ENCODE results near the gene IL36G. TPM values are rescaled to one million over a fixed set of nuclear protein-coding genes. Genes with fewer than 3 reads are reported as not detected.

The IL36G gene
- total and polyA plus RNA-seq, 9 of the 15 experiments (the other 6 are each of a cell fraction or from before 2014, with no cell fraction given) = not detected

DNA sequence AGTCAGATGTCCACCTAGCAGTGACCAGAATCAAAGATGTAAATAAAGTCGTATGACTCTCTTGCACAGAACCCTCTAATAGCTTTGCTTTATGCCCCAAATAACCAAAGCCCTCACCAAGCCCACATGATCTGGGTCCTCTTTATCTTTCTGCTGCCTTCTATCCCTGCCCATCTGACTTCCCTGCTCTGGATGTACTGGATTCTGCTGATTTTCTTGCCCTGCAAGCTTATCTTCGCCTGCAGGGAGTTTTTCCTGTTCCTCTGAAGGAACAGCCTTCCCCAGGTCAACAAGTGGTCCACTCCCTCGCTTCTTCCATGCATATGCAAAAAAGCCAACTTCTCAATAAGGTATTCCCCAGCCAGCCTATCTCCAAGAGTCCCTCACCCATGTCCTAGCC is 56.2 kb downstream of the IL36G start (continued):
- TF ChIP-seq, protein P1, sequence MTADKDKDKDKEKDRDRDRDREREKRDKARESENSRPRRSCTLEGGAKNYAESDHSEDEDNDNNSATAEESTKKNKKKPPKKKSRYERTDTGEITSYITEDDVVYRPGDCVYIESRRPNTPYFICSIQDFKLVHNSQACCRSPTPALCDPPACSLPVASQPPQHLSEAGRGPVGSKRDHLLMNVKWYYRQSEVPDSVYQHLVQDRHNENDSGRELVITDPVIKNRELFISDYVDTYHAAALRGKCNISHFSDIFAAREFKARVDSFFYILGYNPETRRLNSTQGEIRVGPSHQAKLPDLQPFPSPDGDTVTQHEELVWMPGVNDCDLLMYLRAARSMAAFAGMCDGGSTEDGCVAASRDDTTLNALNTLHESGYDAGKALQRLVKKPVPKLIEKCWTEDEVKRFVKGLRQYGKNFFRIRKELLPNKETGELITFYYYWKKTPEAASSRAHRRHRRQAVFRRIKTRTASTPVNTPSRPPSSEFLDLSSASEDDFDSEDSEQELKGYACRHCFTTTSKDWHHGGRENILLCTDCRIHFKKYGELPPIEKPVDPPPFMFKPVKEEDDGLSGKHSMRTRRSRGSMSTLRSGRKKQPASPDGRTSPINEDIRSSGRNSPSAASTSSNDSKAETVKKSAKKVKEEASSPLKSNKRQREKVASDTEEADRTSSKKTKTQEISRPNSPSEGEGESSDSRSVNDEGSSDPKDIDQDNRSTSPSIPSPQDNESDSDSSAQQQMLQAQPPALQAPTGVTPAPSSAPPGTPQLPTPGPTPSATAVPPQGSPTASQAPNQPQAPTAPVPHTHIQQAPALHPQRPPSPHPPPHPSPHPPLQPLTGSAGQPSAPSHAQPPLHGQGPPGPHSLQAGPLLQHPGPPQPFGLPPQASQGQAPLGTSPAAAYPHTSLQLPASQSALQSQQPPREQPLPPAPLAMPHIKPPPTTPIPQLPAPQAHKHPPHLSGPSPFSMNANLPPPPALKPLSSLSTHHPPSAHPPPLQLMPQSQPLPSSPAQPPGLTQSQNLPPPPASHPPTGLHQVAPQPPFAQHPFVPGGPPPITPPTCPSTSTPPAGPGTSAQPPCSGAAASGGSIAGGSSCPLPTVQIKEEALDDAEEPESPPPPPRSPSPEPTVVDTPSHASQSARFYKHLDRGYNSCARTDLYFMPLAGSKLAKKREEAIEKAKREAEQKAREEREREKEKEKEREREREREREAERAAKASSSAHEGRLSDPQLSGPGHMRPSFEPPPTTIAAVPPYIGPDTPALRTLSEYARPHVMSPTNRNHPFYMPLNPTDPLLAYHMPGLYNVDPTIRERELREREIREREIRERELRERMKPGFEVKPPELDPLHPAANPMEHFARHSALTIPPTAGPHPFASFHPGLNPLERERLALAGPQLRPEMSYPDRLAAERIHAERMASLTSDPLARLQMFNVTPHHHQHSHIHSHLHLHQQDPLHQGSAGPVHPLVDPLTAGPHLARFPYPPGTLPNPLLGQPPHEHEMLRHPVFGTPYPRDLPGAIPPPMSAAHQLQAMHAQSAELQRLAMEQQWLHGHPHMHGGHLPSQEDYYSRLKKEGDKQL (CRISPR knock-in tag; IDR thresholded peaks at IDR 0.05; ENCODE audit: borderline replicate concordance) = no peak
- TF ChIP-seq ZNF140 (CRISPR knock-in tag; IDR thresholded peaks at IDR 0.05) (no peak), SMARCB1 (IDR thresholded peaks at IDR 0.05; ENCODE audit: insufficient read length, low read depth) (no peak), PHF8 (IDR thresholded peaks at IDR 0.05; ENCODE audit: borderline replicate concordance, low read length) (no peak), NUFIP1 (IDR thresholded peaks at IDR 0.05; ENCODE audit: partially characterized antibody) (no peak)
- TF ChIP-seq, protein P2, sequence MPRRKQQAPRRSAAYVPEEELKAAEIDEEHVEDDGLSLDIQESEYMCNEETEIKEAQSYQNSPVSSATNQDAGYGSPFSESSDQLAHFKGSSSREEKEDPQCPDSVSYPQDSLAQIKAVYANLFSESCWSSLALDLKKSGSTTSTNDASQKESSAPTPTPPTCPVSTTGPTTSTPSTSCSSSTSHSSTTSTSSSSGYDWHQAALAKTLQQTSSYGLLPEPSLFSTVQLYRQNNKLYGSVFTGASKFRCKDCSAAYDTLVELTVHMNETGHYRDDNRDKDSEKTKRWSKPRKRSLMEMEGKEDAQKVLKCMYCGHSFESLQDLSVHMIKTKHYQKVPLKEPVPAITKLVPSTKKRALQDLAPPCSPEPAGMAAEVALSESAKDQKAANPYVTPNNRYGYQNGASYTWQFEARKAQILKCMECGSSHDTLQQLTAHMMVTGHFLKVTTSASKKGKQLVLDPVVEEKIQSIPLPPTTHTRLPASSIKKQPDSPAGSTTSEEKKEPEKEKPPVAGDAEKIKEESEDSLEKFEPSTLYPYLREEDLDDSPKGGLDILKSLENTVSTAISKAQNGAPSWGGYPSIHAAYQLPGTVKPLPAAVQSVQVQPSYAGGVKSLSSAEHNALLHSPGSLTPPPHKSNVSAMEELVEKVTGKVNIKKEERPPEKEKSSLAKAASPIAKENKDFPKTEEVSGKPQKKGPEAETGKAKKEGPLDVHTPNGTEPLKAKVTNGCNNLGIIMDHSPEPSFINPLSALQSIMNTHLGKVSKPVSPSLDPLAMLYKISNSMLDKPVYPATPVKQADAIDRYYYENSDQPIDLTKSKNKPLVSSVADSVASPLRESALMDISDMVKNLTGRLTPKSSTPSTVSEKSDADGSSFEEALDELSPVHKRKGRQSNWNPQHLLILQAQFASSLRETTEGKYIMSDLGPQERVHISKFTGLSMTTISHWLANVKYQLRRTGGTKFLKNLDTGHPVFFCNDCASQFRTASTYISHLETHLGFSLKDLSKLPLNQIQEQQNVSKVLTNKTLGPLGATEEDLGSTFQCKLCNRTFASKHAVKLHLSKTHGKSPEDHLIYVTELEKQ (CRISPR knock-in tag; IDR thresholded peaks at IDR 0.05) = no peak
- TF ChIP-seq, protein P3, sequence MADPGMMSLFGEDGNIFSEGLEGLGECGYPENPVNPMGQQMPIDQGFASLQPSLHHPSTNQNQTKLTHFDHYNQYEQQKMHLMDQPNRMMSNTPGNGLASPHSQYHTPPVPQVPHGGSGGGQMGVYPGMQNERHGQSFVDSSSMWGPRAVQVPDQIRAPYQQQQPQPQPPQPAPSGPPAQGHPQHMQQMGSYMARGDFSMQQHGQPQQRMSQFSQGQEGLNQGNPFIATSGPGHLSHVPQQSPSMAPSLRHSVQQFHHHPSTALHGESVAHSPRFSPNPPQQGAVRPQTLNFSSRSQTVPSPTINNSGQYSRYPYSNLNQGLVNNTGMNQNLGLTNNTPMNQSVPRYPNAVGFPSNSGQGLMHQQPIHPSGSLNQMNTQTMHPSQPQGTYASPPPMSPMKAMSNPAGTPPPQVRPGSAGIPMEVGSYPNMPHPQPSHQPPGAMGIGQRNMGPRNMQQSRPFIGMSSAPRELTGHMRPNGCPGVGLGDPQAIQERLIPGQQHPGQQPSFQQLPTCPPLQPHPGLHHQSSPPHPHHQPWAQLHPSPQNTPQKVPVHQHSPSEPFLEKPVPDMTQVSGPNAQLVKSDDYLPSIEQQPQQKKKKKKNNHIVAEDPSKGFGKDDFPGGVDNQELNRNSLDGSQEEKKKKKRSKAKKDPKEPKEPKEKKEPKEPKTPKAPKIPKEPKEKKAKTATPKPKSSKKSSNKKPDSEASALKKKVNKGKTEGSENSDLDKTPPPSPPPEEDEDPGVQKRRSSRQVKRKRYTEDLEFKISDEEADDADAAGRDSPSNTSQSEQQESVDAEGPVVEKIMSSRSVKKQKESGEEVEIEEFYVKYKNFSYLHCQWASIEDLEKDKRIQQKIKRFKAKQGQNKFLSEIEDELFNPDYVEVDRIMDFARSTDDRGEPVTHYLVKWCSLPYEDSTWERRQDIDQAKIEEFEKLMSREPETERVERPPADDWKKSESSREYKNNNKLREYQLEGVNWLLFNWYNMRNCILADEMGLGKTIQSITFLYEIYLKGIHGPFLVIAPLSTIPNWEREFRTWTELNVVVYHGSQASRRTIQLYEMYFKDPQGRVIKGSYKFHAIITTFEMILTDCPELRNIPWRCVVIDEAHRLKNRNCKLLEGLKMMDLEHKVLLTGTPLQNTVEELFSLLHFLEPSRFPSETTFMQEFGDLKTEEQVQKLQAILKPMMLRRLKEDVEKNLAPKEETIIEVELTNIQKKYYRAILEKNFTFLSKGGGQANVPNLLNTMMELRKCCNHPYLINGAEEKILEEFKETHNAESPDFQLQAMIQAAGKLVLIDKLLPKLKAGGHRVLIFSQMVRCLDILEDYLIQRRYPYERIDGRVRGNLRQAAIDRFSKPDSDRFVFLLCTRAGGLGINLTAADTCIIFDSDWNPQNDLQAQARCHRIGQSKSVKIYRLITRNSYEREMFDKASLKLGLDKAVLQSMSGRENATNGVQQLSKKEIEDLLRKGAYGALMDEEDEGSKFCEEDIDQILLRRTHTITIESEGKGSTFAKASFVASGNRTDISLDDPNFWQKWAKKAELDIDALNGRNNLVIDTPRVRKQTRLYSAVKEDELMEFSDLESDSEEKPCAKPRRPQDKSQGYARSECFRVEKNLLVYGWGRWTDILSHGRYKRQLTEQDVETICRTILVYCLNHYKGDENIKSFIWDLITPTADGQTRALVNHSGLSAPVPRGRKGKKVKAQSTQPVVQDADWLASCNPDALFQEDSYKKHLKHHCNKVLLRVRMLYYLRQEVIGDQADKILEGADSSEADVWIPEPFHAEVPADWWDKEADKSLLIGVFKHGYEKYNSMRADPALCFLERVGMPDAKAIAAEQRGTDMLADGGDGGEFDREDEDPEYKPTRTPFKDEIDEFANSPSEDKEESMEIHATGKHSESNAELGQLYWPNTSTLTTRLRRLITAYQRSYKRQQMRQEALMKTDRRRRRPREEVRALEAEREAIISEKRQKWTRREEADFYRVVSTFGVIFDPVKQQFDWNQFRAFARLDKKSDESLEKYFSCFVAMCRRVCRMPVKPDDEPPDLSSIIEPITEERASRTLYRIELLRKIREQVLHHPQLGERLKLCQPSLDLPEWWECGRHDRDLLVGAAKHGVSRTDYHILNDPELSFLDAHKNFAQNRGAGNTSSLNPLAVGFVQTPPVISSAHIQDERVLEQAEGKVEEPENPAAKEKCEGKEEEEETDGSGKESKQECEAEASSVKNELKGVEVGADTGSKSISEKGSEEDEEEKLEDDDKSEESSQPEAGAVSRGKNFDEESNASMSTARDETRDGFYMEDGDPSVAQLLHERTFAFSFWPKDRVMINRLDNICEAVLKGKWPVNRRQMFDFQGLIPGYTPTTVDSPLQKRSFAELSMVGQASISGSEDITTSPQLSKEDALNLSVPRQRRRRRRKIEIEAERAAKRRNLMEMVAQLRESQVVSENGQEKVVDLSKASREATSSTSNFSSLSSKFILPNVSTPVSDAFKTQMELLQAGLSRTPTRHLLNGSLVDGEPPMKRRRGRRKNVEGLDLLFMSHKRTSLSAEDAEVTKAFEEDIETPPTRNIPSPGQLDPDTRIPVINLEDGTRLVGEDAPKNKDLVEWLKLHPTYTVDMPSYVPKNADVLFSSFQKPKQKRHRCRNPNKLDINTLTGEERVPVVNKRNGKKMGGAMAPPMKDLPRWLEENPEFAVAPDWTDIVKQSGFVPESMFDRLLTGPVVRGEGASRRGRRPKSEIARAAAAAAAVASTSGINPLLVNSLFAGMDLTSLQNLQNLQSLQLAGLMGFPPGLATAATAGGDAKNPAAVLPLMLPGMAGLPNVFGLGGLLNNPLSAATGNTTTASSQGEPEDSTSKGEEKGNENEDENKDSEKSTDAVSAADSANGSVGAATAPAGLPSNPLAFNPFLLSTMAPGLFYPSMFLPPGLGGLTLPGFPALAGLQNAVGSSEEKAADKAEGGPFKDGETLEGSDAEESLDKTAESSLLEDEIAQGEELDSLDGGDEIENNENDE (IDR thresholded peaks at IDR 0.05; ENCODE audit: low read depth, low read length) = no peak

All from K562 (cell line).